ENCODE measurements around the gene TMEM8B. TPM values are rescaled to one million over a fixed set of nuclear protein-coding genes. Genes with fewer than 3 reads are reported as not detected.

TMEM8B gene
- total RNA-seq, 1 experiment from 2014 or later: 2.9 TPM

GRCh38 chr9:35905912-35906679 lies 77.1 kb downstream of the TMEM8B start, which contains the start of gene HRCT1:
TSS of gene HRCT1 (plus strand) at chr9:35906202. CDS start at chr9:35906288, 86 bp downstream.
- Histone ChIP-seq H3K4me3 (ENCODE audit: low read length) (no peak within 1 kb of the TSS), H3K79me2 (ENCODE audit: low read length) (no peaks in the 10 kb centered on the region), H3K9ac (ENCODE audit: low read length) (no peak within 1 kb of the TSS), H3K9me2 (replicated peaks; ENCODE audit: insufficient read depth, low read length) (no peaks in the 10 kb centered on the region), H3K36me3 (ENCODE audit: insufficient read depth, low read length) (no peaks in the 10 kb centered on the region), H2AFZ (ENCODE audit: low read length) (no peak within 1 kb of the TSS), H4K20me1 (ENCODE audit: insufficient read depth, low read depth, low read length) (no peaks in the 10 kb centered on the region), H3K27ac (ENCODE audit: low read length) (no peak within 1 kb of the TSS), H3K4me1 (ENCODE audit: low read length) (no peaks in the 10 kb centered on the region), H3K27me3 (ENCODE audit: low read length) (no peaks in the 10 kb centered on the region), H3K4me2 (ENCODE audit: low read depth, low read length, poor library complexity, severe bottlenecking) (no peak within 1 kb of the TSS), H3K9me3 (ENCODE audit: low read length) (no peaks in the 10 kb centered on the region)
- no peak for DNase-seq

GRCh38 chr9:35906923-35907699 lies 78.1 kb downstream of the TMEM8B start:
- Histone ChIP-seq H2AFZ (ENCODE audit: low read length) (no peak overlapping the region), H3K9ac (ENCODE audit: low read length) (no peak overlapping the region), H4K20me1 (ENCODE audit: insufficient read depth, low read depth, low read length) (no peaks in the 10 kb centered on the region), H3K4me2 (ENCODE audit: low read depth, low read length, poor library complexity, severe bottlenecking) (no peak overlapping the region), H3K27ac (ENCODE audit: low read length) (no peak overlapping the region), H3K36me3 (ENCODE audit: insufficient read depth, low read length) (no peaks in the 10 kb centered on the region), H3K4me3 (ENCODE audit: low read length) (no peak overlapping the region), H3K79me2 (ENCODE audit: low read length) (no peaks in the 10 kb centered on the region), H3K27me3 (ENCODE audit: low read length) (no peaks in the 10 kb centered on the region), H3K9me3 (ENCODE audit: low read length) (no peaks in the 10 kb centered on the region), H3K9me2 (replicated peaks; ENCODE audit: insufficient read depth, low read length) (no peaks in the 10 kb centered on the region), H3K4me1 (ENCODE audit: low read length) (no peaks in the 10 kb centered on the region)
- DNase-seq: no peak

- Histone ChIP-seq H3K4me2 (ENCODE audit: low read depth, low read length, poor library complexity, severe bottlenecking) (no peak overlapping the region), H3K27me3 (ENCODE audit: low read length) (no peaks in the 10 kb centered on the region), H3K9me3 (ENCODE audit: low read length) (no peaks in the 10 kb centered on the region), H3K27ac (ENCODE audit: low read length) (no peak overlapping the region), H3K4me1 (ENCODE audit: low read length) (no peaks in the 10 kb centered on the region), H3K9me2 (replicated peaks; ENCODE audit: insufficient read depth, low read length) (no peaks in the 10 kb centered on the region), H3K36me3 (ENCODE audit: insufficient read depth, low read length) (no peaks in the 10 kb centered on the region), H2AFZ (ENCODE audit: low read length) (no peak overlapping the region), H3K79me2 (ENCODE audit: low read length) (no peaks in the 10 kb centered on the region), H4K20me1 (ENCODE audit: insufficient read depth, low read depth, low read length) (no peaks in the 10 kb centered on the region), H3K4me3 (ENCODE audit: low read length) (no peak overlapping the region), H3K9ac (ENCODE audit: low read length) (no peak overlapping the region)
- no peak for DNase-seq
Measured at GRCh38 chr9:35907711-35908503, 78.9 kb downstream of the TMEM8B start.

GRCh38 chr9:35908504-35909125 lies 79.6 kb downstream of the TMEM8B start:
- Histone ChIP-seq H3K9ac (ENCODE audit: low read length) (no peak overlapping the region), H3K27ac (ENCODE audit: low read length) (no peak overlapping the region), H3K4me3 (ENCODE audit: low read length) (no peak overlapping the region), H4K20me1 (ENCODE audit: insufficient read depth, low read depth, low read length) (no peaks in the 10 kb centered on the region), H2AFZ (ENCODE audit: low read length) (no peak overlapping the region), H3K27me3 (ENCODE audit: low read length) (no peaks in the 10 kb centered on the region), H3K9me2 (replicated peaks; ENCODE audit: insufficient read depth, low read length) (no peaks in the 10 kb centered on the region), H3K9me3 (ENCODE audit: low read length) (no peaks in the 10 kb centered on the region), H3K79me2 (ENCODE audit: low read length) (no peaks in the 10 kb centered on the region), H3K4me1 (ENCODE audit: low read length) (no peaks in the 10 kb centered on the region), H3K4me2 (ENCODE audit: low read depth, low read length, poor library complexity, severe bottlenecking) (no peak overlapping the region), H3K36me3 (ENCODE audit: insufficient read depth, low read length) (no peaks in the 10 kb centered on the region)
- no peak for DNase-seq

GRCh38 chr9:35909274-35909673 lies 80.2 kb downstream of the TMEM8B start, which contains the start of gene SPAAR:
TSS of gene SPAAR (plus strand) at chr9:35909490. CDS start at chr9:35910464, 974 bp downstream.
- no peaks in the 10 kb centered on the region for H3K4me1 ChIP-seq (ENCODE audit: low read length)
- H3K9me2 ChIP-seq (replicated peaks; ENCODE audit: insufficient read depth, low read length): no peaks in the 10 kb centered on the region
- H4K20me1 ChIP-seq (ENCODE audit: insufficient read depth, low read depth, low read length): no peaks in the 10 kb centered on the region
- H3K27ac ChIP-seq (ENCODE audit: low read length): no peak within 1 kb of the TSS
- no peaks in the 10 kb centered on the region for H3K27me3 ChIP-seq (ENCODE audit: low read length)
- no peak within 1 kb of the TSS for H3K4me3 ChIP-seq (ENCODE audit: low read length)
- no peaks in the 10 kb centered on the region for H3K9me3 ChIP-seq (ENCODE audit: low read length)
- no peaks in the 10 kb centered on the region for H3K79me2 ChIP-seq (ENCODE audit: low read length)
- no peak within 1 kb of the TSS for H3K4me2 ChIP-seq (ENCODE audit: low read depth, low read length, poor library complexity, severe bottlenecking)
- H3K9ac ChIP-seq (ENCODE audit: low read length): no peak within 1 kb of the TSS
- H2AFZ ChIP-seq (ENCODE audit: low read length): no peak within 1 kb of the TSS
- DNase-seq: no peak
- no peaks in the 10 kb centered on the region for H3K36me3 ChIP-seq (ENCODE audit: insufficient read depth, low read length)

GRCh38 chr9:35909687-35910612 lies 80.9 kb downstream of the TMEM8B start:
- no peaks in the 10 kb centered on the region for H3K9me2 ChIP-seq (replicated peaks; ENCODE audit: insufficient read depth, low read length)
- no peaks in the 10 kb centered on the region for H3K4me1 ChIP-seq (ENCODE audit: low read length)
- no peak overlapping the region for H3K27ac ChIP-seq (ENCODE audit: low read length)

GRCh38 chr9:35910613-35911359 lies 81.8 kb downstream of the TMEM8B start:
- no peaks in the 10 kb centered on the region for H3K79me2 ChIP-seq (ENCODE audit: low read length)
- no peak overlapping the region for H3K4me2 ChIP-seq (ENCODE audit: low read depth, low read length, poor library complexity, severe bottlenecking)
- no peaks in the 10 kb centered on the region for H3K9me3 ChIP-seq (ENCODE audit: low read length)
- H3K4me3 ChIP-seq (ENCODE audit: low read length): no peak overlapping the region
- no peaks in the 10 kb centered on the region for H3K4me1 ChIP-seq (ENCODE audit: low read length)
- no peaks in the 10 kb centered on the region for H3K36me3 ChIP-seq (ENCODE audit: insufficient read depth, low read length)
- no peak overlapping the region for H3K27ac ChIP-seq (ENCODE audit: low read length)
- H3K9me2 ChIP-seq (replicated peaks; ENCODE audit: insufficient read depth, low read length): no peaks in the 10 kb centered on the region
- H3K9ac ChIP-seq (ENCODE audit: low read length): no peak overlapping the region
- no peaks in the 10 kb centered on the region for H4K20me1 ChIP-seq (ENCODE audit: insufficient read depth, low read depth, low read length)
- peak; percentile 69 for DNase-seq
- no peak overlapping the region for H2AFZ ChIP-seq (ENCODE audit: low read length)
- H3K27me3 ChIP-seq (ENCODE audit: low read length): no peaks in the 10 kb centered on the region

More at GRCh38 chr9:35909687-35910612, 80.9 kb downstream of the TMEM8B start:
- no peak overlapping the region for H2AFZ ChIP-seq (ENCODE audit: low read length)
- no peaks in the 10 kb centered on the region for H4K20me1 ChIP-seq (ENCODE audit: insufficient read depth, low read depth, low read length)
- no peaks in the 10 kb centered on the region for H3K79me2 ChIP-seq (ENCODE audit: low read length)
- no peak overlapping the region for H3K9ac ChIP-seq (ENCODE audit: low read length)
- H3K4me2 ChIP-seq (ENCODE audit: low read depth, low read length, poor library complexity, severe bottlenecking): no peak overlapping the region
- H3K36me3 ChIP-seq (ENCODE audit: insufficient read depth, low read length): no peaks in the 10 kb centered on the region
- no peak for DNase-seq
- no peak overlapping the region for H3K4me3 ChIP-seq (ENCODE audit: low read length)
- no peaks in the 10 kb centered on the region for H3K27me3 ChIP-seq (ENCODE audit: low read length)
- no peaks in the 10 kb centered on the region for H3K9me3 ChIP-seq (ENCODE audit: low read length)

Data from Karpas-422 (cell line).